Keratinocyte (primary cell): ENCODE results near the gene PLEKHM1. TPM values are rescaled to one million over a fixed set of nuclear protein-coding genes. Genes with fewer than 3 reads are reported as not detected.

Experiments used
- DNase-seq: peaks from one replicate; pipeline ENCODE4 v3.0.0-alpha.2; 2011; ENCODE audit warnings: low read depth, missing footprints, low spot score
- FAIRE-seq: peaks from 2 replicates; lab custom pipeline; 2011; peaks lifted over from hg19 to GRCh38; lab: Jason Lieb, UNC
- H2AFZ ChIP-seq: 2 replicates; pipeline ENCODE4 v1.6.0; 2012; ENCODE audit warnings: low read length, control low read depth, inconsistent platforms; ENCODE audit not compliant: control insufficient read depth
- H3K27ac ChIP-seq: 2 replicates; pipeline ENCODE4 v1.5.1; 2011; ENCODE audit warnings: low read length; ENCODE audit not compliant: control insufficient read depth, insufficient read depth
- H3K27me3 ChIP-seq: 3 replicates; pipeline ENCODE4 v1.6.0; 2011; ENCODE audit warnings: low read length; ENCODE audit not compliant: control insufficient read depth, insufficient read depth; ENCODE audit errors: extremely low read depth
- H3K36me3 ChIP-seq, 2 experiments: 2 replicates in 1 of 2; 3 replicates in 1 of 2; pipeline ENCODE4 v1.5.1; 2011; ENCODE audit warnings: low read length in 2 of 2, mild to moderate bottlenecking in 1 of 2; ENCODE audit not compliant: control insufficient read depth in 2 of 2, insufficient read depth in 2 of 2; ENCODE audit errors: extremely low read depth in 1 of 2
- H3K4me1 ChIP-seq: 3 replicates; pipeline ENCODE4 v1.5.1; 2011; ENCODE audit warnings: low read length; ENCODE audit not compliant: control insufficient read depth, insufficient read depth; ENCODE audit errors: extremely low read depth
- H3K4me2 ChIP-seq: 3 replicates; pipeline ENCODE4 v1.6.0; 2011; ENCODE audit warnings: low read depth, low read length; ENCODE audit not compliant: control insufficient read depth, insufficient read depth; ENCODE audit errors: extremely low read depth
- H3K4me3 ChIP-seq, 3 experiments: fragments of 200-600 bp in 1 of 3; sonication (generic) in 1 of 3; 2 replicates in 2 of 3; 3 replicates in 1 of 3; pipeline ENCODE4 v1.5.1; 2011 to 2016; ENCODE audit warnings: low read length in 3 of 3, mild to moderate bottlenecking in 3 of 3, control low read depth in 2 of 3, inconsistent platforms in 1 of 3, low read depth in 1 of 3, mixed read lengths in 1 of 3, mixed run types in 1 of 3, moderate library complexity in 1 of 3; ENCODE audit not compliant: control insufficient read depth in 2 of 3, insufficient read depth in 2 of 3; ENCODE audit errors: extremely low read depth in 1 of 3
- H3K79me2 ChIP-seq: 2 replicates; pipeline ENCODE4 v1.6.0; 2012; ENCODE audit warnings: low read length; ENCODE audit not compliant: control insufficient read depth, insufficient read depth
- H3K9ac ChIP-seq: 3 replicates; pipeline ENCODE4 v1.6.0; 2011; ENCODE audit warnings: low read length; ENCODE audit not compliant: control insufficient read depth, insufficient read depth; ENCODE audit errors: extremely low read depth
- H3K9me1 ChIP-seq: 3 replicates; pipeline ENCODE4 v1.6.0; 2011; ENCODE audit warnings: low read length; ENCODE audit not compliant: control insufficient read depth, insufficient read depth; ENCODE audit errors: extremely low read depth
- H3K9me3 ChIP-seq: 2 replicates; pipeline ENCODE4 v1.5.1; 2012; ENCODE audit warnings: low read depth, low read length; ENCODE audit not compliant: control insufficient read depth
- H4K20me1 ChIP-seq: 3 replicates; pipeline ENCODE4 v1.6.0; 2011; ENCODE audit warnings: low read length; ENCODE audit not compliant: control insufficient read depth, insufficient read depth; ENCODE audit errors: extremely low read depth
- CTCF ChIP-seq, 3 experiments: IDR thresholded peaks in 1 of 3; conservative IDR thresholded peaks in 1 of 3; optimal IDR thresholded peaks in 1 of 3; 2 replicates in 2 of 3; 3 replicates in 1 of 3; pipeline versions ENCODE3 to v1.5.1; 2011; ENCODE audit warnings: low read length in 3 of 3, mild to moderate bottlenecking in 3 of 3, moderate library complexity in 2 of 3, control low read depth in 1 of 3, inconsistent platforms in 1 of 3; ENCODE audit not compliant: insufficient read depth in 2 of 3; ENCODE audit errors: extremely low read depth in 1 of 3
- EZH2 ChIP-seq: IDR thresholded peaks from one replicate; pipeline ENCODE4 v1.6.1; 2012; ENCODE audit warnings: inconsistent platforms, mild to moderate bottlenecking, low read length, moderate library complexity
- dilution Hi-C: fragments of 300-500 bp; cut with MboI; formaldehyde crosslinking; loops from one replicate; pipeline ENCODE4 v1.7.0; 2020; ENCODE audit warnings: low sequenced_read_pairs; ENCODE audit not compliant: extremely low pct_ligation_motif_present
- polyA plus RNA-seq, 5 experiments: library from polyadenylated mRNA; depleted of rRNA in 3 of 5; stranded (reverse) in 3 of 5; stranded (forward) in 1 of 5; unstranded in 1 of 5; fragments of >200 nt; gene quantifications; 1 replicate in 1 of 5; 2 replicates in 3 of 5; 3 replicates in 1 of 5; pipeline versions ENCODE4 v1.2.1 to v1.2.3, GENCODE V29; 2011 to 2012; ENCODE audit warnings: missing spikeins in 2 of 5, low read depth in 1 of 5, low replicate concordance in 1 of 5

The PLEKHM1 gene
- polyA plus RNA-seq, 1 donor (not counting 4 experiments of a cell fraction or from before 2014, with no cell fraction given) = 33.0 TPM

- Histone ChIP-seq H3K9ac (peak overlapping the region; percentile 79), H2AFZ (peak overlapping the region; percentile 74), H3K4me1 (peaks cover 26% of the 10 kb centered on the region), H3K79me2 (no peaks in the 10 kb centered on the region), H3K36me3 (peaks cover 4 to 6% of the 10 kb centered on the region in 2 experiments), H3K4me3 (peak overlapping the region; percentile 64 to 78 (median 74)), H3K9me3 (no peaks in the 10 kb centered on the region), H3K27ac (peak overlapping the region; percentile 61), H3K27me3 (peaks cover 12% of the 10 kb centered on the region), H3K9me1 (no peaks in the 10 kb centered on the region), H4K20me1 (no peaks in the 10 kb centered on the region), H3K4me2 (peak overlapping the region; percentile 89)
- DNase-seq (no peak), FAIRE-seq (no peak)
- dilution Hi-C loops = no loop called here
- TF ChIP-seq CTCF (optimal IDR thresholded peaks at IDR 0.05 in 1 of 3, IDR thresholded peaks at IDR 0.05 in 1 of 3, conservative IDR thresholded peaks at IDR 0.05 in 1 of 3; ENCODE audit: extremely low read depth in 1 of 3, insufficient read depth in 2 of 3, low read length in 3 of 3) = no peak
Observed at GRCh38 chr17:45431531-45432404, 58.8 kb downstream of the PLEKHM1 start.

GRCh38 chr17:45430738-45431530 is 59.6 kb downstream of the PLEKHM1 start:
- peaks cover 2 to 5% of the 10 kb centered on the region in 2 experiments for H3K36me3 ChIP-seq
- H3K79me2 ChIP-seq = no peaks in the 10 kb centered on the region
- H2AFZ ChIP-seq = peak overlapping the region; percentile 40
- H3K4me3 ChIP-seq = peak overlapping the region; percentile 64 to 78 (median 74)
- no peaks in the 10 kb centered on the region for H4K20me1 ChIP-seq
- H3K27me3 ChIP-seq = peaks cover 12% of the 10 kb centered on the region
- DNase-seq = no peak
- H3K9me3 ChIP-seq = no peaks in the 10 kb centered on the region
- no peak for FAIRE-seq
- H3K9me1 ChIP-seq = no peaks in the 10 kb centered on the region
- H3K9ac ChIP-seq = peak overlapping the region; percentile 79
- H3K4me1 ChIP-seq = peaks cover 28% of the 10 kb centered on the region
- peak overlapping the region; percentile 89 for H3K4me2 ChIP-seq
- dilution Hi-C loops = no loop called here
- TF ChIP-seq CTCF (optimal IDR thresholded peaks at IDR 0.05 in 1 of 3, IDR thresholded peaks at IDR 0.05 in 1 of 3, conservative IDR thresholded peaks at IDR 0.05 in 1 of 3; ENCODE audit: extremely low read depth in 1 of 3, insufficient read depth in 2 of 3, low read length in 3 of 3) (no peak), EZH2 (no peak)
- peak overlapping the region; percentile 61 for H3K27ac ChIP-seq
